OCI-LY7 (cell line): ENCODE measurements around the gene POLR2M.

Experiments used
- EZH2phosphoT487 ChIP-seq: fragments of 200-600 bp; sonication (generic); IDR thresholded peaks from 2 replicates; pipeline ENCODE4 v1.6.1; 2018; ENCODE audit warnings: low read depth, borderline replicate concordance, mild to moderate bottlenecking, mixed run types, antibody characterized with exemption, low read length, moderate library complexity, mixed read lengths
- TF ChIP-seq, protein P1 (sequence below): fragments of 200-600 bp; sonication (generic); conservative IDR thresholded peaks from 2 replicates; pipeline ENCODE4 v1.5.1; 2014; ENCODE audit warnings: mild to moderate bottlenecking, antibody characterized with exemption, low read length, moderate library complexity, mixed read lengths

DNA sequence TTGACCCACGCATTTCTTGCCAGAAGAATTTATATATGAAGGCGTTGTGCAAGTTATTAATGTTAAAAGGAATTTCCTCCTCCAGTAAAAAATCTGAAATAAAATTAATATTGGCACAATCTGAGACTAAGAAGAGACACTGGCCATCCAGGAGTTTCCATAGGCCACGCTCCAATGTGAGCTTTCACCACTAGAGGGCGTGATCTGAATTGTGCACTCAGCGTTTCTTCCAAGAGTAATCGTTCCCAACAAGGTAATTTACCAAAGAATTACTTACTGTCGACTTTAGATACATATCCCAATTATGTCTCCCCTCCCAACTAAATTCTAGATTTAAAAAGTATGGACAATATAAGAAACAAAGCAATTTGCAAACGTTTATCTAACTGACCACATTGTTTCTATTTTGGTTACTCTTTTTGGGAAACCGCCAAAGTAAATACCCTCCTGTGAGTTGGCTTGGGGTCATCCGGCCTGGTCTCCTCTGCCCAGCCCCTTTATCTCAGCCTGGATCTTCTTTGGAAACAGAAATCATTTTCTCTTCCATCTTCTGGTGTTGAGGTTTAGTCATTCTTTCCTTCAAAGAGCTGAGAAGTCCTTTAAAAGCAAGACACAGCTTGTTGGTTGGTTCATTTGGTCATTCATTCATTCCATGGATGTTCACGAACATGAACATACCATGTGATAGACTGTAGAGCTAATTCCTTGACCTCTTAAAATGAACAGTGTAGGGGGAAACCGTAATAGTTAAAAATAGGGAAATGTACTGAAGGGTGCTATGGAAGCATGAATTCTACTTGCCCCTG, 26.2 kb downstream of the POLR2M start:
- TF ChIP-seq, protein P1, sequence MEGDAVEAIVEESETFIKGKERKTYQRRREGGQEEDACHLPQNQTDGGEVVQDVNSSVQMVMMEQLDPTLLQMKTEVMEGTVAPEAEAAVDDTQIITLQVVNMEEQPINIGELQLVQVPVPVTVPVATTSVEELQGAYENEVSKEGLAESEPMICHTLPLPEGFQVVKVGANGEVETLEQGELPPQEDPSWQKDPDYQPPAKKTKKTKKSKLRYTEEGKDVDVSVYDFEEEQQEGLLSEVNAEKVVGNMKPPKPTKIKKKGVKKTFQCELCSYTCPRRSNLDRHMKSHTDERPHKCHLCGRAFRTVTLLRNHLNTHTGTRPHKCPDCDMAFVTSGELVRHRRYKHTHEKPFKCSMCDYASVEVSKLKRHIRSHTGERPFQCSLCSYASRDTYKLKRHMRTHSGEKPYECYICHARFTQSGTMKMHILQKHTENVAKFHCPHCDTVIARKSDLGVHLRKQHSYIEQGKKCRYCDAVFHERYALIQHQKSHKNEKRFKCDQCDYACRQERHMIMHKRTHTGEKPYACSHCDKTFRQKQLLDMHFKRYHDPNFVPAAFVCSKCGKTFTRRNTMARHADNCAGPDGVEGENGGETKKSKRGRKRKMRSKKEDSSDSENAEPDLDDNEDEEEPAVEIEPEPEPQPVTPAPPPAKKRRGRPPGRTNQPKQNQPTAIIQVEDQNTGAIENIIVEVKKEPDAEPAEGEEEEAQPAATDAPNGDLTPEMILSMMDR = peak; percentile 99
- TF ChIP-seq EZH2phosphoT487 = no peak
